ENCODE data around the gene HRCT1.
"Not testable (repeated sequence)": the region's sequence is repeated elsewhere in the genome, so short reads cannot be mapped to it uniquely, and the experiment has no call there.

HRCT1 gene

GRCh38 chr9:35905912-35906679 is at the start of gene HRCT1:
Gene HRCT1, plus strand, starts transcription at chr9:35906202. Its CDS starts 86 bp downstream, at chr9:35906288.
- peak; percentile 39 for DNase-seq (ENCODE audit: low spot score)

GRCh38 chr9:35856206-35856605 is 49.8 kb upstream of the HRCT1 start:
- no peak for DNase-seq (ENCODE audit: low spot score)

GRCh38 chr9:35856882-35857281 is 49.1 kb upstream of the HRCT1 start:
- DNase-seq (ENCODE audit: low spot score) = no peak

GRCh38 chr9:35858458-35858857 is 47.5 kb upstream of the HRCT1 start:
- no peak for DNase-seq (ENCODE audit: low spot score)

- no peak for DNase-seq (ENCODE audit: low spot score)
Observed at GRCh38 chr9:35859310-35859989, 46.6 kb upstream of the HRCT1 start.

GRCh38 chr9:35859990-35860339 is 46.0 kb upstream of the HRCT1 start:
- no peak for DNase-seq (ENCODE audit: low spot score)

- DNase-seq (ENCODE audit: low spot score) = no peak
Observed at GRCh38 chr9:35861161-35861897, 44.7 kb upstream of the HRCT1 start.

- no peak for DNase-seq (ENCODE audit: low spot score)
Observed at GRCh38 chr9:35862328-35862727, 43.7 kb upstream of the HRCT1 start.

- DNase-seq (ENCODE audit: low spot score) = no peak
Observed at GRCh38 chr9:35863583-35863982, 42.4 kb upstream of the HRCT1 start.

- no peak for DNase-seq (ENCODE audit: low spot score)
Observed at GRCh38 chr9:35864695-35865255, 41.2 kb upstream of the HRCT1 start.

- no peak for DNase-seq (ENCODE audit: low spot score)
Observed at GRCh38 chr9:35867538-35867937, 38.5 kb upstream of the HRCT1 start.

GRCh38 chr9:35868933-35869332 is 37.1 kb upstream of the HRCT1 start:
- no peak for DNase-seq (ENCODE audit: low spot score)

GRCh38 chr9:35869621-35870216 is 36.3 kb upstream of the HRCT1 start:
- no peak for DNase-seq (ENCODE audit: low spot score)

- DNase-seq (ENCODE audit: low spot score) = no peak
Observed at GRCh38 chr9:35870351-35870923, 35.6 kb upstream of the HRCT1 start, which contains the start of gene OR13J1. Gene OR13J1, minus strand, starts transcription at chr9:35870401. Its CDS starts 0 bp downstream, at chr9:35870401.

- DNase-seq (ENCODE audit: low spot score) = no peak
Observed at GRCh38 chr9:35871545-35871944, 34.5 kb upstream of the HRCT1 start.

- DNase-seq (ENCODE audit: low spot score) = no peak
Observed at GRCh38 chr9:35872505-35872904, 33.5 kb upstream of the HRCT1 start.

- peak; percentile 82 for DNase-seq (ENCODE audit: low spot score)
Observed at GRCh38 chr9:35882263-35882848, 23.6 kb upstream of the HRCT1 start.

GRCh38 chr9:35882996-35883395 is 23.0 kb upstream of the HRCT1 start:
- DNase-seq (ENCODE audit: low spot score) = no peak

GRCh38 chr9:35884908-35885307 is 21.1 kb upstream of the HRCT1 start:
- DNase-seq (ENCODE audit: low spot score) = not testable (repeated sequence)

- no peak for DNase-seq (ENCODE audit: low spot score)
Observed at GRCh38 chr9:35891646-35892045, 14.4 kb upstream of the HRCT1 start.

GRCh38 chr9:35892051-35892450 is 14.0 kb upstream of the HRCT1 start:
- no peak for DNase-seq (ENCODE audit: low spot score)
